H1 (cell line): ENCODE measurements around the gene GATAD2B. TPM values are rescaled to one million over a fixed set of nuclear protein-coding genes. Genes with fewer than 3 reads are reported as not detected.

Experiments
- E2F6 ChIP-seq: IDR thresholded peaks from 2 replicates; pipeline ENCODE4 v1.6.1; 2012; ENCODE audit warnings: inconsistent platforms
- MAX ChIP-seq: IDR thresholded peaks from 2 replicates; pipeline ENCODE4 v1.6.1; 2012; ENCODE audit warnings: inconsistent platforms
- SP2 ChIP-seq: IDR thresholded peaks from 2 replicates; pipeline ENCODE4 v1.6.1; 2012; ENCODE audit warnings: mild to moderate bottlenecking, low read length, inconsistent platforms
- TCF12 ChIP-seq: IDR thresholded peaks from 2 replicates; pipeline ENCODE4 v1.6.1; 2011; ENCODE audit warnings: low read depth, mild to moderate bottlenecking, low read length
- polyA plus RNA-seq, 7 experiments: library from polyadenylated mRNA; depleted of rRNA in 3 of 7; stranded (reverse) in 5 of 7; unstranded in 2 of 7; fragments of >200 nt in 5 of 7; fragments of 200-250 nt in 2 of 7; gene quantifications; 1 replicate in 5 of 7; 2 replicates in 1 of 7; 4 replicates in 1 of 7; pipeline versions ENCODE4 v1.2.1 to v1.2.3, GENCODE V29; 2011 to 2013; ENCODE audit warnings: missing spikeins in 2 of 7, mixed read lengths in 2 of 7
- total RNA-seq: library from RNA; stranded (reverse); fragmentation: NEBNext Ultra II Directional; extraction: Animal tissue kit (Norgen Biotek cat#: 25700); gene quantifications from 2 replicates; pipeline ENCODE4 v1.2.1, GENCODE V29; 2021

Gene GATAD2B
- total and polyA plus RNA-seq, 2 of the 8 experiments (the other 6 are each of a cell fraction or from before 2014, with no cell fraction given), result 8.4 to 39.1 TPM

- TF ChIP-seq E2F6, result no peak
- TF ChIP-seq MAX, result no peak
- TF ChIP-seq TCF12, result no peak
- no peak for TF ChIP-seq SP2
- TF ChIP-seq, all 59 proteins: peak for 0
These were observed 6.7 kb upstream of the GATAD2B start (continued) for GRCh38 chr1:153929426-153929825.
